GM18951 (cell line): ENCODE measurements around the gene EEF1G.

Experiments
- POLR2A ChIP-seq: IDR thresholded peaks from 4 replicates; pipeline ENCODE4 v1.6.1; 2011; ENCODE audit warnings: mild to moderate bottlenecking; ENCODE audit not compliant: insufficient read length, insufficient read depth; ENCODE audit errors: extremely low read depth
- in situ Hi-C: fragments of 300-500 bp; cut with MboI; formaldehyde crosslinking; loops from one replicate; pipeline ENCODE4 v1.12.0; 2022; ENCODE audit warnings: low sequenced_read_pairs, mixed read lengths, inconsistent platforms; ENCODE audit not compliant: unreplicated experiment

EEF1G gene

DNA sequence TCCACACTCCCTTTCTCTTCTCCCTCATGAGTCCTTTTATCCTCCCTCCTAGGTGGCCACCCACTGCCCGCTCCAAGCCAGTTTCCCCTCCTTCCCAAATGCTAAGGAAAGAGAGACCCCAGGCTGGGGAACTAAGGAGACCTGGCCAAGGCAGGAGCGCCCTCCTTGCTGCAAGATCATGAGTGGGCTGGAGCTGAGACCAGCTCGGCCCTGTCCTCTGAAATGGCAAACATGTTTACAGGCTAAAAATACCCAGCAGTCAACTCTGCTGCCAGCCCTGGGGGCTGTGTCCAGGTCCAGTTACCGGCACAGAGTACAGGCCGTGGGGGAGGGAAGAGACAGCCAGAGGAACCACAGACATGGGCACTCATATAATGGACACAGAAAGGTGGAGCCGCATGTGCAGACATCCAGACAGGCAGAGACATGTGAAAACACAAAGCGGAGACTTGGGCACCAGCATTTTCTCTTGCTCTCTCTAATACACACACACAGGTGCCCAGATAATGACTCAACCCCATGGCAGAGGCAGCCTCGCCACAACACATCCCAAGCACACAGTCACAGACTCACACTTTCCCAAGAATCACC is 25.9 kb downstream of the EEF1G start:
- no peak for TF ChIP-seq POLR2A
- in situ Hi-C loops = no loop called here

GRCh38 chr11:62546929-62547625 is 26.6 kb downstream of the EEF1G start:
- TF ChIP-seq POLR2A = no peak
- in situ Hi-C loops = no loop called here

GRCh38 chr11:62546244-62546928 is 27.3 kb downstream of the EEF1G start, which contains the start of gene AHNAK:
Gene AHNAK (minus strand): TSS chr11:62546806. CDS start chr11:62536098, 10,708 bp downstream.
- in situ Hi-C loops = no loop called here
- TF ChIP-seq POLR2A = peak; percentile 53

- in situ Hi-C loops = no loop called here
- no peak for TF ChIP-seq POLR2A
These were observed 28.1 kb downstream of the EEF1G start for GRCh38 chr11:62545437-62546243.

GRCh38 chr11:62544581-62545436 is 28.9 kb downstream of the EEF1G start:
- in situ Hi-C loops = no loop called here
- no peak for TF ChIP-seq POLR2A

GRCh38 chr11:62543680-62544444 is 29.8 kb downstream of the EEF1G start:
- in situ Hi-C loops = no loop called here
- no peak for TF ChIP-seq POLR2A

- in situ Hi-C loops = no loop called here
- TF ChIP-seq POLR2A = peak; percentile 23
These were observed 30.7 kb downstream of the EEF1G start for GRCh38 chr11:62542750-62543567.

DNA sequence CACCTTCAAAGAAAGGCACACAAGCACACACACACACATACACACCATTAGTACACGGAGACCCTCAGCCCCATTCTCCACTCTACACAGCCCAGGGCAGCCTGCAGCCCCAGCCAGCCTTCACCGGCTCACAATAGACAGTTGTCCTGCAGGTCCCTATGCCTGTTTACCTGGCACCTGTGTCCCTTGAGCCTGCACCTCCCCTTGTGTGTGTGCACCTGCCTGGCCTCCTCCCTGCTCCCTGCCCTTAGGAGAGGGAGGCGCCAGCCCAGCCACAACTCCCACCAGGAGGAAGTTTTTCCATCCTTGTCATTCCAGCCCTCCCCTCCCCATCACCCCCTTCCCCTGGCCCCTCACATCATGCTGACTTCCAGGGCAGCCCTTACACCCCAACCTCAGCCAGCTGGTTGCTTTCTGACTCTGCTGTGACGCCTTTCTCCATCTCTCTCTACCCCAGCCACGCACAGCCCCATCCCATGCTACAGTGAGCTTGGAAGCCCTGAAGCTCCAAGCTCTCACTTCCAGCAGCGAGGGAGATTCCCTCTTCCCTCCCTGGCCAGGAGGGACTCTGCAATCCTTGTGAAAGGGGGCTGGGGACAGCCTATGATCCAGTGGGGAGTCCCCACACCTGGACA is 31.5 kb downstream of the EEF1G start:
- in situ Hi-C loops = no loop called here
- TF ChIP-seq POLR2A = no peak

- in situ Hi-C loops = no loop called here
- TF ChIP-seq POLR2A = peak; percentile 46
These were observed 32.6 kb downstream of the EEF1G start for GRCh38 chr11:62540804-62541701.
